Measurements from ENCODE around the gene ZYG11A.

ZYG11A gene

DNA sequence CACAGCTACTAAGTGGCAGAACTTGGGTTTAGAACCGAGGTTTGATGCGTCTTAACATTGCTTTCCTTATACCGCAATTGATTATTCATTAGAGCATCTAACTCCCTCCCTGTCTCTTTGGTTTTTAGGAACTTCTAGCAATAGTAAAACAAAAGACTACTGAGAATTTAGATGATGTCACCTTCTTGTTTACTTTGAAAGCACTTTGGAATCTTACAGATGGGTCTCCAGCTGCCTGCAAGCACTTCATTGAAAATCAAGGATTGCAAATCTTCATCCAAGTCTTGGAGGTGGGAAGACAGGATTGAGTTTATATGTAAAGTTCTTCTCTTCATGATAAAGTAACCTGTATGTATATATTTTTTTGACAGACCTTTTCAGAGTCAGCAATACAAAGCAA lies 35.0 kb downstream of the ZYG11A start:
- no peak for DNase-seq (ENCODE audit: low read depth)
- no peak overlapping the region for H3K4me3 ChIP-seq (ENCODE audit: low read depth, low read length)
- TF ChIP-seq CTCF (IDR thresholded peaks at IDR 0.05; ENCODE audit: insufficient read depth, low read depth, low read length, missing control alignments), result no peak

- TF ChIP-seq CTCF (IDR thresholded peaks at IDR 0.05; ENCODE audit: insufficient read depth, low read depth, low read length, missing control alignments), result no peak
Observed at GRCh38 chr1:52880206-52880605, 37.6 kb downstream of the ZYG11A start.

DNA sequence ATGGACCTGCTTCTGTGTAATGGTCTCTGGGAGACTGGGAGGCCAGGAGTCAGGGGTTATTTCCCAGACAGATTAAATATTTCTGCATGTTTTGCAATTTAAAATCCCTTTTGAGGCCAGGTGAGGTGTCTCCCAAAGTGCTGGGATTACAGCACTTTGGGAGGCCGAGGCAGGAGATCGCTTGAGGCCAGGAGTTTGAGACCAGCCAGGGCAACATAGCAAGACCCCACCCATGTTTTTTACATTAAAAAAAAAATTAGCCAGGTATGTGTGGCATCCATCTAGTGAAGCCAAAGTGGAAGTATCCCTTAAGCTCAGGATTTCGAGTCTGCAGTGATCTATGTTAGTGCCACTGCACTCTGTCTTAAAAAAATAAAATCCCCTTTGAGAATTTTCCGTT lies 44.9 kb downstream of the ZYG11A start:
- DNase-seq (ENCODE audit: low read depth), result no peak
- no peak for TF ChIP-seq CTCF (IDR thresholded peaks at IDR 0.05; ENCODE audit: insufficient read depth, low read depth, low read length, missing control alignments)
- H3K4me3 ChIP-seq (ENCODE audit: low read depth, low read length), result no peak overlapping the region

More at GRCh38 chr1:52880206-52880605, 37.6 kb downstream of the ZYG11A start:
- no peak overlapping the region for H3K4me3 ChIP-seq (ENCODE audit: low read depth, low read length)
- DNase-seq (ENCODE audit: low read depth), result no peak

DNA sequence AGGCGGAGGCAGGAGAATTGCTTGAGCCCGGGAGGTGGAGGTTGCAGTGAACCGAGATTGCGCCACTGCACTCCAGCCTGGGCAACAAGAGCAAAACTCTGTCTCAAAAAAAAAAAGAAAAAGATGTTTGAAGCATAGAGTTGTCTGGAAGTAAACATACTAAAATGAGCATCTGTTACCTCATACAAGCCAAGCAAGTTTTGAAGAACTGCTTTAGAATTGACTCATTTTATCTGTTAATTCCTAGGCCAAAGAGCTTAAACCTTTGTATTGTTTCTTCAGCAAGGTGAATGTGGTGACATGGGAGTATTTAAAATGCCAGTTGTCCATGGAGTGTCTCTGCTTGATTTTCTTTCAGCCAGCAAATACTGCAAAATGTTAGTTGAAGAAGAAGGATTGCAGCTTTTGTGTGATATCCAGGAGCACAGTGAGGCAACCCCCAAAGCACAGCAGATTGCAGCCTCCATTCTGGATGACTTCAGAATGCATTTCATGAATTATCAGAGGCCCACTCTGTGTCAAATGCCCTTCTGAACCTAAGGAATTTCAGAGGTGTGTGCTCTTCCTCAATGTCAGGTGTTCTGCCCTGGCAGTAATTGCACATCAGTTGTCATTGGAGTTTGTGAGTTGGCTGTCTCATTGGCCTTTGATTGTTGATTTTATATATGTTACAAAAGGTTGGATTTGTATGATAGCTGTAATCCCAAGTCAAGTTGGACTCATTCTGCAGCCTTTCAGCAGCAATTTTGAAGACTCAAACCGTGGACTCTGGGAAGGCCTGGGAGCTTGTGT lies 50.1 kb downstream of the ZYG11A start:
- DNase-seq (ENCODE audit: low read depth), result no peak
- no peak for TF ChIP-seq CTCF (IDR thresholded peaks at IDR 0.05; ENCODE audit: insufficient read depth, low read depth, low read length, missing control alignments)
- no peak overlapping the region for H3K4me3 ChIP-seq (ENCODE audit: low read depth, low read length)

GRCh38 chr1:52899445-52899894 lies 56.9 kb downstream of the ZYG11A start:
- TF ChIP-seq CTCF (IDR thresholded peaks at IDR 0.05; ENCODE audit: insufficient read depth, low read depth, low read length, missing control alignments), result no peak
- H3K4me3 ChIP-seq (ENCODE audit: low read depth, low read length), result no peak overlapping the region
- DNase-seq (ENCODE audit: low read depth), result no peak

GRCh38 chr1:52900402-52900801 lies 57.8 kb downstream of the ZYG11A start:
- H3K4me3 ChIP-seq (ENCODE audit: low read depth, low read length), result no peak overlapping the region
- TF ChIP-seq CTCF (IDR thresholded peaks at IDR 0.05; ENCODE audit: insufficient read depth, low read depth, low read length, missing control alignments), result no peak
- DNase-seq (ENCODE audit: low read depth), result no peak

- no peak overlapping the region for H3K4me3 ChIP-seq (ENCODE audit: low read depth, low read length)
- TF ChIP-seq CTCF (IDR thresholded peaks at IDR 0.05; ENCODE audit: insufficient read depth, low read depth, low read length, missing control alignments), result no peak
- DNase-seq (ENCODE audit: low read depth), result no peak
Observed at GRCh38 chr1:52901384-52901783, 58.8 kb downstream of the ZYG11A start.

All from GM12865 (cell line).